C4-2B (cell line): Measurements from ENCODE around the gene CCDC40.

Experiments
- ZFX ChIP-seq: fragments of 450-650 bp; IDR thresholded peaks from 2 replicates; pipeline ENCODE4 v1.6.1; 2017
- TF ChIP-seq, protein P1 (sequence below): fragments of 450-650 bp; conservative IDR thresholded peaks from 2 replicates; pipeline ENCODE4 v1.5.1; 2017; ENCODE audit warnings: mild to moderate bottlenecking

GRCh38 chr17:79993390-79994227 is 42.8 kb upstream of the CCDC40 start:
- TF ChIP-seq, protein P1, sequence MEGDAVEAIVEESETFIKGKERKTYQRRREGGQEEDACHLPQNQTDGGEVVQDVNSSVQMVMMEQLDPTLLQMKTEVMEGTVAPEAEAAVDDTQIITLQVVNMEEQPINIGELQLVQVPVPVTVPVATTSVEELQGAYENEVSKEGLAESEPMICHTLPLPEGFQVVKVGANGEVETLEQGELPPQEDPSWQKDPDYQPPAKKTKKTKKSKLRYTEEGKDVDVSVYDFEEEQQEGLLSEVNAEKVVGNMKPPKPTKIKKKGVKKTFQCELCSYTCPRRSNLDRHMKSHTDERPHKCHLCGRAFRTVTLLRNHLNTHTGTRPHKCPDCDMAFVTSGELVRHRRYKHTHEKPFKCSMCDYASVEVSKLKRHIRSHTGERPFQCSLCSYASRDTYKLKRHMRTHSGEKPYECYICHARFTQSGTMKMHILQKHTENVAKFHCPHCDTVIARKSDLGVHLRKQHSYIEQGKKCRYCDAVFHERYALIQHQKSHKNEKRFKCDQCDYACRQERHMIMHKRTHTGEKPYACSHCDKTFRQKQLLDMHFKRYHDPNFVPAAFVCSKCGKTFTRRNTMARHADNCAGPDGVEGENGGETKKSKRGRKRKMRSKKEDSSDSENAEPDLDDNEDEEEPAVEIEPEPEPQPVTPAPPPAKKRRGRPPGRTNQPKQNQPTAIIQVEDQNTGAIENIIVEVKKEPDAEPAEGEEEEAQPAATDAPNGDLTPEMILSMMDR: no peak
- TF ChIP-seq ZFX: no peak
